AG04449 (cell line): Measurements from ENCODE around the gene QKI.

Source experiments
- CTCF ChIA-PET: fragments of 350-600 bp; formaldehyde crosslinking; extraction: SDS; loops from one replicate; lab custom pipeline; 2021; ENCODE audit warnings: antibody characterized with exemption; lab: Yijun Ruan, JAX
- POLR2A ChIA-PET: fragments of 400-600, 350-600 bp; formaldehyde crosslinking; extraction: SDS; loops from one replicate; lab custom pipeline; 2020; ENCODE audit warnings: antibody characterized with exemption, inconsistent platforms; lab: Yijun Ruan, JAX
- DNase-seq: peaks from one replicate; pipeline ENCODE4 v3.0.0-alpha.2; 2010; ENCODE audit warnings: low read depth, low spot score
- H3K4me3 ChIP-seq: 2 replicates; pipeline ENCODE4 v1.5.1; 2011; ENCODE audit warnings: low read depth, mild to moderate bottlenecking, control low read depth, low read length
- TF ChIP-seq, protein P1 (sequence below): IDR thresholded peaks from one replicate; pipeline ENCODE4 v1.5.1; 2011; ENCODE audit warnings: mild to moderate bottlenecking, moderate library complexity, low read length, control low read depth, inconsistent platforms; ENCODE audit not compliant: insufficient read depth; ENCODE audit errors: missing control alignments

The QKI gene

GRCh38 chr6:163414946-163415619, 565 bp downstream of the QKI start:
- POLR2A ChIA-PET = interaction anchor here (0.6 to 0.8 kb wide), 3 partner anchors 76 to 1500 kb away, joined by 3 read pairs; no protein-coding TSS in a partner anchor
- no peak for DNase-seq
- H3K4me3 ChIP-seq = peak overlapping the region; percentile 80
- TF ChIP-seq, protein P1, sequence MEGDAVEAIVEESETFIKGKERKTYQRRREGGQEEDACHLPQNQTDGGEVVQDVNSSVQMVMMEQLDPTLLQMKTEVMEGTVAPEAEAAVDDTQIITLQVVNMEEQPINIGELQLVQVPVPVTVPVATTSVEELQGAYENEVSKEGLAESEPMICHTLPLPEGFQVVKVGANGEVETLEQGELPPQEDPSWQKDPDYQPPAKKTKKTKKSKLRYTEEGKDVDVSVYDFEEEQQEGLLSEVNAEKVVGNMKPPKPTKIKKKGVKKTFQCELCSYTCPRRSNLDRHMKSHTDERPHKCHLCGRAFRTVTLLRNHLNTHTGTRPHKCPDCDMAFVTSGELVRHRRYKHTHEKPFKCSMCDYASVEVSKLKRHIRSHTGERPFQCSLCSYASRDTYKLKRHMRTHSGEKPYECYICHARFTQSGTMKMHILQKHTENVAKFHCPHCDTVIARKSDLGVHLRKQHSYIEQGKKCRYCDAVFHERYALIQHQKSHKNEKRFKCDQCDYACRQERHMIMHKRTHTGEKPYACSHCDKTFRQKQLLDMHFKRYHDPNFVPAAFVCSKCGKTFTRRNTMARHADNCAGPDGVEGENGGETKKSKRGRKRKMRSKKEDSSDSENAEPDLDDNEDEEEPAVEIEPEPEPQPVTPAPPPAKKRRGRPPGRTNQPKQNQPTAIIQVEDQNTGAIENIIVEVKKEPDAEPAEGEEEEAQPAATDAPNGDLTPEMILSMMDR = no peak
- CTCF ChIA-PET = interaction anchor here (0.5 to 2.3 kb wide), 3 partner anchors 540 to 1831 kb away, joined by 3 to 11 read pairs (median 9); no protein-coding TSS in a partner anchor

GRCh38 chr6:163415620-163416556, 1.4 kb downstream of the QKI start:
- DNase-seq = no peak
- TF ChIP-seq, protein P1 = no peak
- ChIA-PET POLR2A (interaction anchor here (0.6 kb wide), 2 partner anchors 1499 to 1807 kb away, joined by 3 read pairs; no protein-coding TSS in a partner anchor), CTCF (interaction anchor here (0.5 to 2.3 kb wide), 6 partner anchors 12 to 1831 kb away, joined by 3 to 11 read pairs (median 4); no protein-coding TSS in a partner anchor)
- H3K4me3 ChIP-seq = peak overlapping the region; percentile 80

- TF ChIP-seq, protein P1 = peak; percentile 25
- ChIA-PET POLR2A (interaction anchor here (0.6 kb wide), 1 partner anchor 1806 kb away, joined by 3 read pairs; no protein-coding TSS in a partner anchor), CTCF (interaction anchor here (0.6 to 2.3 kb wide), 11 partner anchors 9 to 1512 kb away, joined by 3 to 11 read pairs (median 3); no protein-coding TSS in a partner anchor)
- H3K4me3 ChIP-seq = peak overlapping the region; percentile 80
- peak; percentile 49 for DNase-seq
Measured at GRCh38 chr6:163416557-163417253, 2.2 kb downstream of the QKI start.

GRCh38 chr6:163417595-163417994, 3.1 kb downstream of the QKI start:
- no peak for DNase-seq
- TF ChIP-seq, protein P1 = no peak
- CTCF ChIA-PET = interaction anchor here (0.9 to 2.3 kb wide), 10 partner anchors 8 to 1511 kb away, joined by 3 to 11 read pairs (median 4); no protein-coding TSS in a partner anchor
- POLR2A ChIA-PET = no interaction called here
- peak overlapping the region; percentile 48 for H3K4me3 ChIP-seq

- POLR2A ChIA-PET = no interaction called here
- no peak for DNase-seq
- no peak overlapping the region for H3K4me3 ChIP-seq
- CTCF ChIA-PET = interaction anchor here (0.8 to 1.8 kb wide), 9 partner anchors 8 to 1510 kb away, joined by 3 to 6 read pairs (median 3); no protein-coding TSS in a partner anchor
- TF ChIP-seq, protein P1 = no peak
Measured at GRCh38 chr6:163418311-163419029, 4.0 kb downstream of the QKI start.
